Neural crest cell (in vitro differentiated cells): ENCODE measurements around the gene MYBBP1A. TPM values are rescaled to one million over a fixed set of nuclear protein-coding genes. Genes with fewer than 3 reads are reported as not detected.

Experiments
- DNase-seq: peaks from one replicate; pipeline ENCODE4 v3.0.0; 2021; ENCODE audit warnings: low read depth, mixed read lengths, low spot score
- H3K27ac Mint-ChIP-seq: one replicate; pipeline ENCODE4 v1.8.0; 2021; ENCODE audit warnings: mild to moderate bottlenecking, mixed read lengths; ENCODE audit not compliant: unreplicated experiment
- H3K27me3 Mint-ChIP-seq: 2 replicates; pipeline ENCODE4 v1.8.0; 2021; ENCODE audit warnings: low read depth, mild to moderate bottlenecking, mixed read lengths
- H3K36me3 Mint-ChIP-seq: 2 replicates; pipeline ENCODE4 v1.8.0; 2021; ENCODE audit warnings: low read depth, mild to moderate bottlenecking, mixed read lengths
- H3K4me1 Mint-ChIP-seq: 2 replicates; pipeline ENCODE4 v1.8.0; 2021; ENCODE audit warnings: mixed read lengths
- H3K4me3 Mint-ChIP-seq: one replicate; pipeline ENCODE4 v1.8.0; 2021; ENCODE audit warnings: mild to moderate bottlenecking, mixed read lengths
- H3K9me3 Mint-ChIP-seq: 2 replicates; pipeline ENCODE4 v1.8.0; 2021; ENCODE audit warnings: mixed read lengths
- total RNA-seq: library from RNA; stranded (reverse); gene quantifications from 2 replicates; pipeline ENCODE4 v1.2.1, GENCODE V29; 2021
- TF ChIP-seq, protein P1 (sequence below): fragments of 200-600 bp; sonication (generic); conservative IDR thresholded peaks from 2 replicates; pipeline ENCODE4 v1.5.0; 2021; ENCODE audit warnings: antibody characterized with exemption, mild to moderate bottlenecking

MYBBP1A gene
- total RNA-seq, 1 donor from 2014 or later = 69.3 TPM

DNA sequence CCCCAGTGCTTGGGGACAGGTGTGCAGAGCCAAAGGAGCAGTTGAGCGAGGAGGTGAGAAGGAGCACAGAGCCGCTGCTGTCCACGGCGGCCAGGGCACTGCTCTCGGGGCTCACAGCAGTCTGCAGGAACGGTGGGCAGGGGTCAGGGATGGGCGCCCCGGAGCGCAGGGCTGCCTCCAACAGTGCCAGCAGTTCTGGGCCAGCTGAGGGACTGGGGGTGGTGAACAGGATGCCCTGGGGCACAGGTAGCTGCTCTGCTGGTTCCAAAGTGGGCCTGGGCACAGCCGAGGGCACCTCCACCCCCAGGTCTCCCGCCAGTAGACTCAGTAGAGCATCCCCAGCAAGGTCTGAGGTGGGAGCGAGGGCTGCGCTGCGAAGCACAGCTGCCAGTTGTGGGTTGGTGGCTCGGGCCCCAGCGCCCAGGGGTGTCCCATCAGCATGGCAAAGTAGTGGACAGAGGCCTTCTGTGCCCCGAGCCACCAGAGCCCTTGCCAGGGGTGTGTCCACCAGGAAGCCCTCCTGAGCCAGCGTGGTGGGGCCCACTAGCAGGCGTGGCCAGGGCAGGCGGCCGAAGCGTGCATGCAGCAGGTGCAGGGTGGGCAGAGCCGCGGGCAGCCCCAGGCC is 3.3 kb upstream of the MYBBP1A start:
- no peak for DNase-seq
- Mint-ChIP-seq H3K4me3 (no peak overlapping the region), H3K27ac (no peak overlapping the region), H3K4me1 (peaks cover 26% of the 10 kb centered on the region), H3K9me3 (no peaks in the 10 kb centered on the region), H3K36me3 (no peaks in the 10 kb centered on the region), H3K27me3 (peaks cover 16% of the 10 kb centered on the region)
- TF ChIP-seq, protein P1, sequence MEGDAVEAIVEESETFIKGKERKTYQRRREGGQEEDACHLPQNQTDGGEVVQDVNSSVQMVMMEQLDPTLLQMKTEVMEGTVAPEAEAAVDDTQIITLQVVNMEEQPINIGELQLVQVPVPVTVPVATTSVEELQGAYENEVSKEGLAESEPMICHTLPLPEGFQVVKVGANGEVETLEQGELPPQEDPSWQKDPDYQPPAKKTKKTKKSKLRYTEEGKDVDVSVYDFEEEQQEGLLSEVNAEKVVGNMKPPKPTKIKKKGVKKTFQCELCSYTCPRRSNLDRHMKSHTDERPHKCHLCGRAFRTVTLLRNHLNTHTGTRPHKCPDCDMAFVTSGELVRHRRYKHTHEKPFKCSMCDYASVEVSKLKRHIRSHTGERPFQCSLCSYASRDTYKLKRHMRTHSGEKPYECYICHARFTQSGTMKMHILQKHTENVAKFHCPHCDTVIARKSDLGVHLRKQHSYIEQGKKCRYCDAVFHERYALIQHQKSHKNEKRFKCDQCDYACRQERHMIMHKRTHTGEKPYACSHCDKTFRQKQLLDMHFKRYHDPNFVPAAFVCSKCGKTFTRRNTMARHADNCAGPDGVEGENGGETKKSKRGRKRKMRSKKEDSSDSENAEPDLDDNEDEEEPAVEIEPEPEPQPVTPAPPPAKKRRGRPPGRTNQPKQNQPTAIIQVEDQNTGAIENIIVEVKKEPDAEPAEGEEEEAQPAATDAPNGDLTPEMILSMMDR = no peak

DNA sequence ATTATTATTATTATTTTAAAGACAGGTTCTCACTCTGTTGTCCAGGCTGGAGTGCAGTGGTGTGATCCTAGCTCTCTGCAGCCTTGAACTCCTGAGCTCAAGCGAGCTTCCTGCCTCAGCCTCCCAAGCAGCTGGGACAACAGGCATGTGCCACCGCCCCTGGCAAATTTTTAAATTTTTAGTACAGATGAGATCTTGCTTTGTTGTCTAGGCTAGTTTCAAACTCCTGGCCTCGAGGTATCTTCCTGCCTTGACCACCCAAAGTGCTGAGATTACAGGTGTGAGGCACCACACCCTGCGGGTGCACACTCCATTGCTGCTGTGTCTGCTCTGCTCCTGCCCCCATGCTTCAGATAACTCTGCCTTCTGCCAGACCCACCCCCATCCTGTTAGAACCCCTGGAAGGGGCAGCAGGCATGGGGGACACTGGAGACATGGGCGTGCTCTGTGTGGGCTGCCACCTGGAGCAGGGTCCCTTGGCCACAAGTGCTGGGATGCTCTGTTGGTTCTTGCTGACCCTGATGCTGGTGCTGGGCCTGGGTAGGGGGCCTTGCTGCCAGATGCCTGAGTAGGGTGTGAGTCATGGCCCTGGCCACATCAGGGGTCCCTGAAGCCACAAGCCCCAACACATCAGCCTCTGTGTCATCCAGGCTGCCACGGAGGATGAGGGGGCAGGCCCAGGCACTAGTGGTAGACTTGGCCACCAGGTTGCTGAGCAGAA is 2.6 kb upstream of the MYBBP1A start:
- TF ChIP-seq, protein P1 = no peak
- DNase-seq = no peak
- H3K36me3 Mint-ChIP-seq = no peaks in the 10 kb centered on the region
- H3K27ac Mint-ChIP-seq = no peak overlapping the region
- H3K4me3 Mint-ChIP-seq = peak overlapping the region; percentile 64
- H3K4me1 Mint-ChIP-seq = peaks cover 26% of the 10 kb centered on the region
- peaks cover 9% of the 10 kb centered on the region for H3K27me3 Mint-ChIP-seq
- no peaks in the 10 kb centered on the region for H3K9me3 Mint-ChIP-seq

DNA sequence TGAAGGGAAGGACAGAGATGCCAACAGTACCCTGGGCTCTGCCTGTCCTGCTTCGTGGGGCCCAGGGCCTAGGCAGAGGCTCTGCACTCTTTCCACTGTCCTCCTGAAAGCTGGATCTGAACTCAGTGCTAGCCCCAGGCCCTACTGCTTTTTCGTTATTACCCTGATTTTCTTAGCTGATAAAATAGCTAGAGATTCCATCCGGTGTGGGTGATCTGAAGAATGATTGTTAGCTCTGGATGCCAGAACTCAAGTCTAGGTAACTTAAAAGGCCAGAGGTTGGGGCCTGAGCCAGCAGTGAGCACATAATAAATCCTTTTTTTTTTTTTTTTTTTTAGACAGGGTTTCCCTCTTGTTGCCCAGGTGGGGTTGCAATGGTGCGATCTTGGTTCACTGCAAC is 1.8 kb upstream of the MYBBP1A start:
- no peaks in the 10 kb centered on the region for H3K36me3 Mint-ChIP-seq
- H3K4me1 Mint-ChIP-seq = peaks cover 26% of the 10 kb centered on the region
- H3K4me3 Mint-ChIP-seq = peak overlapping the region; percentile 19
- H3K9me3 Mint-ChIP-seq = no peaks in the 10 kb centered on the region
- TF ChIP-seq, protein P1 = no peak
- no peak for DNase-seq
- peaks cover 4% of the 10 kb centered on the region for H3K27me3 Mint-ChIP-seq
- no peak overlapping the region for H3K27ac Mint-ChIP-seq

DNA sequence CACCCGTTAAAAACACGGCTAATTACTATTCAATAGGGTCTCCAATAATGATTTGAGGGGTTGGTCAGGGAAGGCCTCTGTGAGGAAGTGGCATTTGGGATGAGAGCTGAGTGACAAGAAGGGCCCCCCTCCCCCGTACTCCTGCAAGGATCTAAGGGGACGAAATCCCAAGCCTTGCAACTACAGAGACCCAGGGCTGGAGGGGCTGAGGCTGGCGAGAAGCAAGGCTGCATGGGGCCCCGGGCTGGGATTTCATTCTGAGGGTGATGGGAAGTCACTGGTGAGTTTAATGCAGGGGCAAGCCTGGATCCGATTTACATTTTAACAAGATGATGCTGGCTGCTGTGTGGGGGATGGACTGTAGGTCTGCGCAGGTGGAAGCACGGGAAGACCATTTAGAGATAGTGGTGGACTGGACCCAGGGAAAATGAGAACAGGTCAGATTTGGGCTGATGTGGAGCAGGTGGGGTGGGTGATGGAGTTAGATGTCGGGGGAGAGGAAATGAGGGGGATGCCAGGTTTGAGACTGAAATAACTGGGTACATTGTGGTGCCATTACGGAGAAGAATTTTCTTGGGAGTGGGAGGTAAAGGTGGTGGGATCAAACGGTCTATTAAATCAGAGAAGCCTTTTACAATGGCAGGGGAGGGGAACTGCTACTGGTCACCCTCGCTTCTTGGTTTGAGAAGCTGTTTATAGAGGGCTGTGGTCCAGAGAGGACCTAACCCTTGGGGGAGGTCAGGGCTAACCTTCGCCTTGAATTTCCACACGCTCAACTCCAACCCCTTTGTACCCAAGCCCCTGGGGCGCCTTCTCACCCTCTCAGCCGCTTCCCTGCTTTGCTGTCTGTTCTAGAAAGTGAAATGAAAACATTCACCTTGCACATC is 932 bp upstream of the MYBBP1A start:
- Mint-ChIP-seq H3K4me1 (peaks cover 26% of the 10 kb centered on the region), H3K9me3 (no peaks in the 10 kb centered on the region), H3K27ac (peak overlapping the region; percentile 97), H3K27me3 (peaks cover 1% of the 10 kb centered on the region), H3K36me3 (peaks cover under 1% of the 10 kb centered on the region), H3K4me3 (peak overlapping the region; percentile 93)
- no peak for DNase-seq
- TF ChIP-seq, protein P1 = no peak

DNA sequence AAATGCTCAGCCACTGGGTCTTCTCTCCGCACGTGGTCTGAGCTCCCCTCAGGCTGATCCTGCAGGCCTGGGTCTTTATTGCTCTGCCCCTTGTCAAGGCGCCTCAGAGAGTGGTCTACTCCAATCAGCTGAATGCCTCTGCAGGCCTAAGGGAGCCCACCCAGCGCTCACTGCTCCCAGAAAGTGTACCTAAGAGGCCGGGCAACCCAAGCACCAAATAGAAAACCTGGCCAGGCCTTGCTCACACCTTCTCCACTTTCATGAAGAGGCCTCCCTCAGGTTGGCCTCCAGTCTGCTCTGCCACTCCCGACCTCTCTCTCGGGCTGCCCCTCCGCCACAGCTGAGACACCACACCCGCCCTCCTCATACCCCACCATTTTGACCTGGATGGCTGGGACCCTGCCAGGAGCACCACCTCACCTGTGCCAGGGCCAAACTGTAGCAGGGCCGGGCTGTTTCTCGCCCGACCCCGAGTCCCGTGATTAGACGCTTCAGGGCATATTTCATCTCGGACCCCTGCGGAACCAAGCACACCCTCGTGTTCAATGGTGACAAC is 665 bp downstream of the MYBBP1A start:
- Mint-ChIP-seq H3K36me3 (peaks cover 3% of the 10 kb centered on the region), H3K4me3 (peak overlapping the region; percentile 93), H3K27ac (peak overlapping the region; percentile 50), H3K4me1 (peaks cover 26% of the 10 kb centered on the region), H3K9me3 (no peaks in the 10 kb centered on the region), H3K27me3 (no peaks in the 10 kb centered on the region)
- TF ChIP-seq, protein P1 = no peak
- no peak for DNase-seq
